CD4-positive, alpha-beta T cell (primary cell): ENCODE data around the gene CES1. TPM values are rescaled to one million over a fixed set of nuclear protein-coding genes. Genes with fewer than 3 reads are reported as not detected.
"Not testable (repeated sequence)": the region's sequence is repeated elsewhere in the genome, so short reads cannot be mapped to it uniquely, and the experiment has no call there.

Experiments
- ATAC-seq: fragments of 200-7000 bp; cut with Tn5 transposase; one replicate; pipeline ENCODE4 v1.10.0; 2022; ENCODE audit warnings: mild to moderate bottlenecking; ENCODE audit not compliant: poor library complexity
- CTCF ChIA-PET: fragments of 350-600 bp; sonication (Branson Sonifier 250); formaldehyde crosslinking; loops from one replicate; lab custom pipeline; 2021; ENCODE audit warnings: antibody characterized with exemption, inconsistent platforms; lab: Charles Lee
- POLR2A ChIA-PET: fragments of 350-600 bp; sonication (Branson Sonifier 250); formaldehyde crosslinking; loops from one replicate; lab custom pipeline; 2021; ENCODE audit warnings: antibody characterized with exemption, inconsistent platforms; lab: Charles Lee
- DNase-seq, 14 experiments: peaks; one replicate each; pipeline ENCODE4 v3.0.0-alpha.2; 2013 to 2020; ENCODE audit warnings: mixed read lengths in 2 of 14
- H3K27ac ChIP-seq, 2 donors: one replicate each; pipeline versions ENCODE4 v1.5.1 to v1.7.0; 2013; ENCODE audit warnings: low read length in 2 of 2, low read depth in 1 of 2, mild to moderate bottlenecking in 1 of 2
- H3K27me3 ChIP-seq, 2 experiments: 1 replicate in 1 of 2; 2 replicates in 1 of 2; pipeline versions ENCODE4 v1.6.1 to v1.7.0; 2013; ENCODE audit warnings: low read length in 2 of 2, control low read depth in 1 of 2, mild to moderate bottlenecking in 1 of 2, moderate library complexity in 1 of 2; ENCODE audit not compliant: insufficient read depth in 2 of 2, control insufficient read depth in 1 of 2
- H3K36me3 ChIP-seq: one replicate; pipeline ENCODE4 v1.6.1; 2013; ENCODE audit warnings: low read length, control low read depth; ENCODE audit not compliant: insufficient read depth
- H3K4me1 ChIP-seq: one replicate; pipeline ENCODE4 v1.6.1; 2013; ENCODE audit warnings: low read length, control low read depth; ENCODE audit not compliant: insufficient read depth
- H3K4me3 ChIP-seq: one replicate; pipeline ENCODE4 v1.5.1; 2013; ENCODE audit warnings: mild to moderate bottlenecking, low read length, moderate library complexity
- H3K9me3 ChIP-seq, 2 experiments: 1 replicate in 1 of 2; 2 replicates in 1 of 2; pipeline versions ENCODE4 v1.6.1 to v1.7.0; 2013; ENCODE audit warnings: low read length in 2 of 2, mild to moderate bottlenecking in 2 of 2, control low read depth in 1 of 2, moderate library complexity in 1 of 2; ENCODE audit not compliant: control insufficient read depth in 1 of 2, insufficient read depth in 1 of 2
- H3K27ac Mint-ChIP-seq: one replicate; pipeline ENCODE4 v1.8.0; 2020; ENCODE audit warnings: mixed read lengths
- H3K27me3 Mint-ChIP-seq: one replicate; pipeline ENCODE4 v1.8.0; 2021; ENCODE audit warnings: mixed read lengths
- H3K36me3 Mint-ChIP-seq: one replicate; pipeline ENCODE4 v1.8.0; 2021; ENCODE audit warnings: low read depth, mixed read lengths
- H3K4me1 Mint-ChIP-seq: one replicate; pipeline ENCODE4 v1.8.0; 2021; ENCODE audit warnings: low read depth, mixed read lengths
- H3K4me3 Mint-ChIP-seq: one replicate; pipeline ENCODE4 v1.8.0; 2020; ENCODE audit warnings: mild to moderate bottlenecking, mixed read lengths
- H3K9me3 Mint-ChIP-seq: one replicate; pipeline ENCODE4 v1.8.0; 2020; ENCODE audit warnings: mixed read lengths
- CTCF ChIP-seq: fragments of 200-600 bp; IDR thresholded peaks from one replicate; pipeline ENCODE4 v1.8.0; 2022; ENCODE audit warnings: antibody characterized with exemption, mild to moderate bottlenecking
- intact Hi-C, 2 experiments: fragments of 100-400 bp; cut with DNase I in 1 of 2; cut with micrococcal nuclease in 1 of 2; formaldehyde crosslinking; loops; one replicate each; pipeline versions ENCODE4 v1.15.1 to v1.9.0; 2023 to 2025; cut with DNase I, micrococcal nuclease
- total RNA-seq, 174 experiments: library from RNA in 2 of 174; stranded (reverse) in 2 of 174; gene quantifications; one replicate each; pipeline ENCODE4 v1.2.3 and lab custom pipeline; 2021 to 2026

Gene CES1
- total RNA-seq, 2 experiments from 2014 or later: 0.22 to 0.81 TPM

- H3K36me3 Mint-ChIP-seq, H3K4me3 ChIP-seq, ATAC-seq, CTCF ChIA-PET, H3K27me3 Mint-ChIP-seq, DNase-seq, H3K27ac Mint-ChIP-seq, H3K36me3 ChIP-seq, intact Hi-C loops, H3K9me3 Mint-ChIP-seq, H3K4me1 Mint-ChIP-seq, H3K27ac ChIP-seq, H3K27me3 ChIP-seq, H3K9me3 ChIP-seq, H3K4me3 Mint-ChIP-seq: not testable (repeated sequence)
- POLR2A ChIA-PET: interaction anchor here (0.7 kb wide), 1 partner anchor 279 kb away, joined by 3 read pairs; no protein-coding TSS in a partner anchor
- H3K4me1 ChIP-seq: peaks cover 14% of the 10 kb centered on the region
These were observed 75.0 kb downstream of the CES1 start for GRCh38 chr16:55757595-55758527.

- intact Hi-C loops: no loop called here
- no peaks in the 10 kb centered on the region for H3K36me3 ChIP-seq
- H3K4me3 ChIP-seq: no peak overlapping the region
These were observed 75.9 kb downstream of the CES1 start for GRCh38 chr16:55756963-55757362.

GRCh38 chr16:55754056-55754455, 78.8 kb downstream of the CES1 start:
- no peaks in the 10 kb centered on the region for H3K36me3 Mint-ChIP-seq
- no peak for ATAC-seq
- CTCF ChIA-PET: no interaction called here

More at GRCh38 chr16:55756963-55757362, 75.9 kb downstream of the CES1 start:
- no peak for TF ChIP-seq CTCF
- no peak overlapping the region for H3K27ac Mint-ChIP-seq
- H3K27me3 Mint-ChIP-seq: no peaks in the 10 kb centered on the region
- ATAC-seq (no peak), DNase-seq (peak in 2 of 14 experiments; percentile 22 to 27)
- POLR2A ChIA-PET: no interaction called here
- H3K9me3 Mint-ChIP-seq: no peaks in the 10 kb centered on the region
- H3K4me3 Mint-ChIP-seq: no peak overlapping the region
- H3K4me1 Mint-ChIP-seq: peaks cover 11% of the 10 kb centered on the region
- H3K27ac ChIP-seq: no peak overlapping the region
- H3K36me3 Mint-ChIP-seq: no peaks in the 10 kb centered on the region
- H3K27me3 ChIP-seq: no peaks in the 10 kb centered on the region
- peaks cover 0 to 8% of the 10 kb centered on the region in 2 experiments for H3K9me3 ChIP-seq
- CTCF ChIA-PET: no interaction called here
- H3K4me1 ChIP-seq: peaks cover 14% of the 10 kb centered on the region

GRCh38 chr16:55753145-55753631, 79.7 kb downstream of the CES1 start:
- H3K9me3 Mint-ChIP-seq, H3K27me3 ChIP-seq, CTCF ChIA-PET, H3K4me3 ChIP-seq, H3K36me3 ChIP-seq, H3K27me3 Mint-ChIP-seq, POLR2A ChIA-PET, intact Hi-C loops, H3K36me3 Mint-ChIP-seq, ATAC-seq, H3K4me3 Mint-ChIP-seq: not testable (repeated sequence)
- DNase-seq: peak in 3 of 14 experiments; percentile 20 to 55 (median 46)
- Histone ChIP-seq H3K9me3 (peaks cover 0 to 13% of the 10 kb centered on the region in 2 experiments), H3K27ac (peak overlapping the region in 1 of 2 donors; percentile 40), H3K4me1 (peaks cover 14% of the 10 kb centered on the region)
- Mint-ChIP-seq H3K4me1 (peaks cover 11% of the 10 kb centered on the region), H3K27ac (peak overlapping the region; percentile 49)

More at GRCh38 chr16:55754056-55754455, 78.8 kb downstream of the CES1 start:
- TF ChIP-seq CTCF: no peak
- H3K27me3 Mint-ChIP-seq: no peaks in the 10 kb centered on the region
- H3K4me3 ChIP-seq: no peak overlapping the region
- H3K4me3 Mint-ChIP-seq: no peak overlapping the region
- no peak overlapping the region for H3K27ac ChIP-seq
- peaks cover 14% of the 10 kb centered on the region for H3K4me1 ChIP-seq
- intact Hi-C loops: no loop called here
- POLR2A ChIA-PET: no interaction called here
- no peaks in the 10 kb centered on the region for H3K27me3 ChIP-seq
- no peak overlapping the region for H3K27ac Mint-ChIP-seq
- peak in 2 of 14 experiments; percentile 7 to 26 for DNase-seq
- H3K36me3 ChIP-seq: no peaks in the 10 kb centered on the region
- peaks cover 11% of the 10 kb centered on the region for H3K4me1 Mint-ChIP-seq
- H3K9me3 Mint-ChIP-seq: no peaks in the 10 kb centered on the region
- H3K9me3 ChIP-seq: peaks cover 0 to 13% of the 10 kb centered on the region in 2 experiments
